ENCODE data around the gene FAM234B.

FAM234B gene

GRCh38 chr12:13042666-13043230 lies 1.4 kb upstream of the FAM234B start:
- Histone ChIP-seq H3K9me3 (ENCODE audit: insufficient read depth, low read length) (no peaks in the 10 kb centered on the region), H3K9ac (ENCODE audit: low read length) (no peak overlapping the region), H3K4me1 (ENCODE audit: low read length) (peaks cover 17% of the 10 kb centered on the region), H4K20me1 (ENCODE audit: insufficient read depth, low read length) (no peaks in the 10 kb centered on the region), H3K27me3 (ENCODE audit: low read depth, low read length) (peaks cover 19% of the 10 kb centered on the region), H2AFZ (ENCODE audit: low read depth, low read length) (no peak overlapping the region), H3K4me3 (ENCODE audit: low read length) (no peak overlapping the region), H3K36me3 (replicated peaks; ENCODE audit: low read depth, low read length) (no peaks in the 10 kb centered on the region), H3K27ac (ENCODE audit: low read length) (no peak overlapping the region), H3K4me2 (ENCODE audit: low read length) (no peak overlapping the region), H3K79me2 (ENCODE audit: low read length) (no peaks in the 10 kb centered on the region)
- TF ChIP-seq EZH2phosphoT487 (IDR thresholded peaks at IDR 0.05; ENCODE audit: low read depth): no peak
- TF ChIP-seq CTCF (IDR thresholded peaks at IDR 0.05; ENCODE audit: low read depth, low read length): no peak

- Histone ChIP-seq H3K9me3 (ENCODE audit: insufficient read depth, low read length) (no peaks in the 10 kb centered on the region), H3K4me2 (ENCODE audit: low read length) (peak overlapping the region; percentile 94), H3K4me3 (ENCODE audit: low read length) (peak overlapping the region; percentile 97), H3K4me1 (ENCODE audit: low read length) (peaks cover 11% of the 10 kb centered on the region), H3K27me3 (ENCODE audit: low read depth, low read length) (peaks cover 19% of the 10 kb centered on the region), H3K36me3 (replicated peaks; ENCODE audit: low read depth, low read length) (no peaks in the 10 kb centered on the region), H3K79me2 (ENCODE audit: low read length) (no peaks in the 10 kb centered on the region), H2AFZ (ENCODE audit: low read depth, low read length) (peak overlapping the region; percentile 96), H3K27ac (ENCODE audit: low read length) (no peak overlapping the region), H4K20me1 (ENCODE audit: insufficient read depth, low read length) (no peaks in the 10 kb centered on the region), H3K9ac (ENCODE audit: low read length) (peak overlapping the region; percentile 74)
- TF ChIP-seq EZH2phosphoT487 (IDR thresholded peaks at IDR 0.05; ENCODE audit: low read depth) (no peak), CTCF (IDR thresholded peaks at IDR 0.05; ENCODE audit: low read depth, low read length) (no peak)
These were observed 722 bp downstream of the FAM234B start for GRCh38 chr12:13044906-13045299.

- H3K27ac ChIP-seq (ENCODE audit: low read length): no peak overlapping the region
- no peak overlapping the region for H2AFZ ChIP-seq (ENCODE audit: low read depth, low read length)
- H3K4me1 ChIP-seq (ENCODE audit: low read length): peaks cover 10% of the 10 kb centered on the region
- H3K27me3 ChIP-seq (ENCODE audit: low read depth, low read length): peaks cover 19% of the 10 kb centered on the region
- no peak overlapping the region for H3K9ac ChIP-seq (ENCODE audit: low read length)
- H3K4me2 ChIP-seq (ENCODE audit: low read length): no peak overlapping the region
- no peaks in the 10 kb centered on the region for H3K79me2 ChIP-seq (ENCODE audit: low read length)
- no peak overlapping the region for H3K4me3 ChIP-seq (ENCODE audit: low read length)
- no peaks in the 10 kb centered on the region for H3K36me3 ChIP-seq (replicated peaks; ENCODE audit: low read depth, low read length)
- no peaks in the 10 kb centered on the region for H4K20me1 ChIP-seq (ENCODE audit: insufficient read depth, low read length)
- TF ChIP-seq EZH2phosphoT487 (IDR thresholded peaks at IDR 0.05; ENCODE audit: low read depth): no peak
- no peak for TF ChIP-seq CTCF (IDR thresholded peaks at IDR 0.05; ENCODE audit: low read depth, low read length)
- no peaks in the 10 kb centered on the region for H3K9me3 ChIP-seq (ENCODE audit: insufficient read depth, low read length)
These were observed 1.6 kb downstream of the FAM234B start for GRCh38 chr12:13045816-13046215.

GRCh38 chr12:13046964-13047363 lies 2.8 kb downstream of the FAM234B start:
- peaks cover 10% of the 10 kb centered on the region for H3K4me1 ChIP-seq (ENCODE audit: low read length)
- no peak overlapping the region for H3K9ac ChIP-seq (ENCODE audit: low read length)
- H3K27me3 ChIP-seq (ENCODE audit: low read depth, low read length): peaks cover 14% of the 10 kb centered on the region
- H3K36me3 ChIP-seq (replicated peaks; ENCODE audit: low read depth, low read length): no peaks in the 10 kb centered on the region
- H3K4me2 ChIP-seq (ENCODE audit: low read length): no peak overlapping the region
- H3K27ac ChIP-seq (ENCODE audit: low read length): no peak overlapping the region
- no peaks in the 10 kb centered on the region for H3K9me3 ChIP-seq (ENCODE audit: insufficient read depth, low read length)
- no peak overlapping the region for H3K4me3 ChIP-seq (ENCODE audit: low read length)
- no peak overlapping the region for H2AFZ ChIP-seq (ENCODE audit: low read depth, low read length)
- no peaks in the 10 kb centered on the region for H3K79me2 ChIP-seq (ENCODE audit: low read length)
- TF ChIP-seq EZH2phosphoT487 (IDR thresholded peaks at IDR 0.05; ENCODE audit: low read depth) (no peak), CTCF (IDR thresholded peaks at IDR 0.05; ENCODE audit: low read depth, low read length) (no peak)
- H4K20me1 ChIP-seq (ENCODE audit: insufficient read depth, low read length): no peaks in the 10 kb centered on the region

Data from OCI-LY3 (cell line).